GM18517 (cell line): ENCODE results near the gene HIVEP3.

ENCODE experiments used
- ATAC-seq: cut with Tn5 transposase; IDR thresholded peaks from one replicate; pipeline ENCODE4 v1.9.1; 2021; ENCODE audit warnings: mild to moderate bottlenecking, moderate library complexity; ENCODE audit not compliant: unreplicated experiment

HIVEP3 gene

GRCh38 chr1:41512701-41513382 is 405.9 kb downstream of the HIVEP3 start:
- ATAC-seq = no peak

GRCh38 chr1:41511239-41511540 is 407.5 kb downstream of the HIVEP3 start:
- ATAC-seq = no peak

GRCh38 chr1:41510531-41511238 is 408.0 kb downstream of the HIVEP3 start:
- ATAC-seq = no peak

GRCh38 chr1:41509270-41509671 is 409.5 kb downstream of the HIVEP3 start:
- ATAC-seq = no peak

GRCh38 chr1:41508290-41508689 is 410.4 kb downstream of the HIVEP3 start:
- ATAC-seq = no peak

GRCh38 chr1:41507836-41508235 is 410.9 kb downstream of the HIVEP3 start:
- ATAC-seq = no peak

- no peak for ATAC-seq
Measured at GRCh38 chr1:41507110-41507720, 411.5 kb downstream of the HIVEP3 start.

GRCh38 chr1:41504114-41505035 is 414.3 kb downstream of the HIVEP3 start:
- no peak for ATAC-seq

- ATAC-seq = no peak
Measured at GRCh38 chr1:41503538-41504113, 415.1 kb downstream of the HIVEP3 start.

GRCh38 chr1:41502912-41503311 is 415.8 kb downstream of the HIVEP3 start:
- ATAC-seq = no peak

GRCh38 chr1:41501581-41501980 is 417.1 kb downstream of the HIVEP3 start:
- ATAC-seq = no peak

GRCh38 chr1:41500781-41501518 is 417.8 kb downstream of the HIVEP3 start:
- ATAC-seq = no peak

GRCh38 chr1:41500378-41500777 is 418.3 kb downstream of the HIVEP3 start:
- ATAC-seq = no peak

- ATAC-seq = no peak
Measured at GRCh38 chr1:41499591-41499990, 419.1 kb downstream of the HIVEP3 start.

- no peak for ATAC-seq
Measured at GRCh38 chr1:41498804-41499203, 419.9 kb downstream of the HIVEP3 start.

- ATAC-seq = no peak
Measured at GRCh38 chr1:41498391-41498790, 420.3 kb downstream of the HIVEP3 start.

- ATAC-seq = no peak
Measured at GRCh38 chr1:41497461-41498030, 421.2 kb downstream of the HIVEP3 start.

GRCh38 chr1:41497056-41497440 is 421.7 kb downstream of the HIVEP3 start:
- no peak for ATAC-seq

GRCh38 chr1:41496080-41497055 is 422.4 kb downstream of the HIVEP3 start:
- no peak for ATAC-seq
